ENCODE data around the gene ZP1.

Gene ZP1

GRCh38 chr11:60910281-60910687 is 42.9 kb downstream of the ZP1 start:
- no peak for DNase-seq (ENCODE audit: low read depth)

DNA sequence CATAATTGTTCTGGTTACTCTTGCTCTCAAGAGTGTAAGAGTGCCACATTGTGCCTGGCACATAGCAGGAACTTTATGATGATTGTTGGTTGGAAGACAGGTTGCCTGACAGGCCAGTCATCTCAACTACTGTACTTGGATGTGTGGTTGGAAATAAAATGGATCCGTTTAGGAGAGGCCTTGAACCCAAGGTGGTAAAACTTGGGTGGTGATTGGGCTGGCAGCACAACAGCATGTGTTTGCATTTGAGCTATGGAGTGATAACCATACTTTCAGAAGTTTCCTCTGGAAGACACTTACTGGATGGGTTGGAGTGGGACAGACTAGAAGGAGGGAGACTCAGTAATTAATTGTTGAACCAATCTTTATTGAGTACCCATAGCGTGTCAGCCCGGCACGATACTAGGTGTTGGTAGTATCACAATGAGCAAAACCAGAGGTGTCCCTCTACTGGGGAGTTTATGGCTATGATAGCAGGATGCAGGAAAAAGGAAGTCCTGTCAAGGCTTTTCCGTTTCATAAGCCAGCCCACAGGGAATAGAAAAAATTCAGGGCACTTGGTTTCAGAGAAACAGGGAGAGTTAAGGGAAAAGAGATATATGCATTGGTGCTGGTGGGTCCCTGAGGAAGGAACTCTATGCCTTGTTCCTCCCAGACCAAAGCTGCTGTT is 43.5 kb downstream of the ZP1 start:
- DNase-seq (ENCODE audit: low read depth), result no peak

- no peak for DNase-seq (ENCODE audit: low read depth)
These were observed 45.0 kb downstream of the ZP1 start for GRCh38 chr11:60912223-60912850.

DNA sequence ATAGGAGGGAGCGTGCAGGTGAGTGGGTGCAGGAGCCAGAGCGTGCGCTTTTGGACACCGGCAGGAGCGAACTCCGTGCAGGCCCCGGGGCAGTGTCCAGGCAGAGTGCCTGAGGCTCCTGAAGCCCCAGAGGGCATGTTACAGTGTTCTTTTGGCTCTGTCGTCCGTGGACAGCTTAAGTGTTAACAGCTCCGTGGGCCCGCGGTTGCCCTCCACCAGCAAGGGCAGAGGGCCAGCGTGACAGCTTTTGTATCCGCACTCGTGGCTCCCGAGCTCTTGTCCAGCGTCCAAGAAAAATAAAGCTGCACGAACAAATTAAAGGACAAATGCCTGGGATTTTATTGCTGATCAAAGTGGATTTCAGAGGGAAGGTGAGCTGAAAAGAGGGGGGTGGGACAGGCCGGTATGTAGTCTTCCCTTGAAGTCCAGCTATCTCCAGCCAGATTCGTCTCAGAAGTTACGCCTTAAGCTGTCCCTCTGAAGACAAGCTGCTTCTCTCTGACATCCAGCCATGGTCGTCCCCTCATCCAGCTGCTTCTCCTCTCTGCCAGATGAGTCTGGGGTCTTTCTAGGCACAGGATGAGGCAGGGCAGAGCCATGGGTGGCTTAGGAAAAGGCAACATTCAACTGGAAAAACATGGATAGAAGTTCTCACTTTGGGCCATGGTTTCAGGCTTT is 45.6 kb downstream of the ZP1 start:
- no peak for DNase-seq (ENCODE audit: low read depth)

DNA sequence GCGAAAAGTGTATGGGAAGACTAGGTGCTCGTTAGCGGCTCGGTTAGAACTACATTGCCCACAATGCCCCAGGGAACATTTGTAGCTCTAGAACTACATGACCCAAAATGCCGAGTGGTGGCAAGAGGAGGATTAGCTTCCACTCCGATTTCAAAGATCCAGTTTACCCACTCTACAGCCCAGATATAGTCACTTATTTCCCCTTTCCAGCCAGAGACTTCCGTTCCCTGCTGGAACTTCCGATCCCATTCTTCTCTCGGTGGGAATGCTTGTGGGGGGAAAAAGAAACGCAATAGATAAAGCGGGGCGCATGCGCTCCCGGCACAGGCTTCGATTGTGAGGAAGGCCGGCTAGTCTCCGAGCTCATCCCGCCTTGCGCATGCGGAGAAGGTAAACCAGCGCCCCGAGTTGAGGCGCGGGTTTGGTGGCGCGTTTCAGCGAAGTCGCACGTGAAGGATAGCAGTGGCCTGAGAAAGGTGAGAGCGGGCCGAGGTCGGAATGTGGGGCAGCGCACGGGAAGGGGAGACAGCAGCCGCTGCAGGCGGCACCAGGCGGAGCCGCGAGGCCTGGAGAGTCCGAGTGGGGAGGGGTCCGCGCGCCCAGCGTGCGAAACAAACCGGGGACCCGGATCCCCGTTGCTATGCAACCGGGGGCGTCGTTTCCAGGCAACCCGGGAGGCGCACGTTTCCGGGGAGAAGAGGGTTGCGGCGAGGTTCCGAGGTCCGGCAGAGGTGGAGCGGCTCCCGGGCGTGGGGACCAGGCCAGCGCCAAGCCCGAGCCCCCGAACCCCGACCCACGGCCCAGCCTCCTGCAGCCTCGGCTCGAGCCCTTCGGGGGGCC is 46.7 kb downstream of the ZP1 start, which contains the start of gene TMEM109:
TMEM109 (plus strand) TSS at position 366 of the 840 bp plus-strand sequence. CDS start 5,536 bp downstream, outside the sequence.
- peak; percentile 74 for DNase-seq (ENCODE audit: low read depth)

- DNase-seq (ENCODE audit: low read depth), result no peak
These were observed 47.4 kb downstream of the ZP1 start for GRCh38 chr11:60914633-60915247.

DNA sequence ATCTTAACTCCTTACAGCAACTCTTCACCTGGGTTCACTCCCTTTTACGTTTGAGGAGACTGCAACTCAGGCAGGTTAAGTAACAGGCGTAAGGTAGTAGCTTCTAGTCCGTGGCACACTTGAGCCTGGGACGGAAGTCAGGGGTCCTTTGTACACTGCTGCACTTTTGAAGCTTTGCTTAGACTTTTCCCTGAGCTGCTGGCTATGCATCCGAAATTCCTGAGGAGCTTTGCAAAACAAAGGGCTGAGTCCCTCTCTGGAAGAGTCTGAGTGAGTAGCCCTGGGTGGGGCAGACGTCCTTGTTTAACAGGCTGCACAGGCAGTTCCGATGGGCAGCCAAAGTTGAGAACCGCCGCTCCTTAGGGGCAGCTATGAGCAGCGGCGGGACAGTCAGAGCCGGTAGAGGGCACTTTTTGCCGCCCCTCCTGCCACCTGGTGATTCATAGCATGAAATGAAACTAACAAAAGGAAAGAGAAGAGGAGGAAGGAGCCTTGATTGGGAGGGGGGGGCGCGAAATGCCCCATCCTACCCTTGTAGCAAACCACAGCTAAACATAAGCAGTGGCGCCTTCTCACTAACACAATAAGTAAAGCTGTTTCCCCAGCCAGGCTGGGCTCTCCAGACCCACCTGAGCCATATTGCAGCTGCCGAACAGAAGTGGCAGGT is 48.0 kb downstream of the ZP1 start:
- no peak for DNase-seq (ENCODE audit: low read depth)

DNA sequence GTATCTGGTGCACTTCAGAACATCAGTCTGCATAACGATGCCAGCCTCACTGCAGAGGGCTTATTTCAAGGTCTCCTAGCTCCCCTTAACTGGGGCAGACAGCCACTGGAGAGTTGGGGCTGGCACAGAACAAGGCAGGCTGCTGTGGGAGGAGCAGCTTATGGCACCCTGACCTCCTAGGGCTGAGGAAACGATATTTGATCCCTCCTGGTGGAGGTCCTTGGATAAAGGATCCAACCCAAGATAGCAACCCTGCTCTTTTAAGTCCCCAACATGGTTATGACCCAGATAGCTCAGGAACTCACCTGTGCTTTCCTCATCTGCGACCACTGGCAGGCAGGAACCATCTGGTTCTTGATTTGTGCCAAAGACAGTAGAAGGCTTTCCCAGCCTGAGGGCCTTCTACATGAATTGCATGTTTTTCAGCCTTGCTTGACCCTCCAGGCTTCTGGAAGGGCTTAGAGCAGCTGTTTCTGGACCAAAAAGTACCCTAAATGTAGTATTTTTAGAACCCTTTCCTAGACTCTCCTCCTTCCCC is 49.4 kb downstream of the ZP1 start:
- no peak for DNase-seq (ENCODE audit: low read depth)

DNA sequence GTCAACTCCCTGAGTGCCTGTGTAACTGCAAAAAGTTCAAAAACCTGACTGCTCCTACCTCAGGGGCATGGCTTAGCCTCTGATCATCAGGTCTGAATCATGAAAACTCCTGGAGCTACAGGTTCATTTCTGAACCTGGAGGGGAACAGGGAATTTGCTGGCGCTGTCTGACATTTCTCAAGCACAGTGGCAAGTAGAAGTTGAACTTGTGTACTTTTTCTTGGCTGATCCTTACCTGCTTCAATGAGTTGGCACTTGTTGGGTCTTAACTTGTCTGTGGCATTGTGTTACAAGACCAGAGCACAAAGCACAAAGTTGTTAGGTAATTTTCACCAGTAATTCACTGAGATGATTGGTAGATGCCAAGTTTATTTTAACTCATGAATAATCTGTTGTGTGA is 49.9 kb downstream of the ZP1 start:
- no peak for DNase-seq (ENCODE audit: low read depth)

- no peak for DNase-seq (ENCODE audit: low read depth)
These were observed 51.1 kb downstream of the ZP1 start for GRCh38 chr11:60918251-60918938.

DNA sequence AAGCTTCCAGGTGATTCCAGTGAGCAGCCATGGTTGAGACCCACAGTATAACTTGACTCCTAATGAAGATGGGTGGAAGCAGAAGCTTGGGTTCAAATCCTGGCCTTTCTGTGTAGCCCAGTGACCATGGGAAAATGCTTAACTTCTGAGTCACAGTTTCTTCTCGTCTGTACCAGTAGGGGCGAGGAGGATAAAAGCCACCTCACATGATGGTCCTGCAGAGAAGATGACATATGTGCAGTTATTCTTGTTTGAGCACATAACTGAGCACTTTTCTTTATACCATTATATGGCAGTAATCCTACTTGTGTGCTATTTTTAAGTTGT is 51.6 kb downstream of the ZP1 start:
- DNase-seq (ENCODE audit: low read depth), result no peak

DNA sequence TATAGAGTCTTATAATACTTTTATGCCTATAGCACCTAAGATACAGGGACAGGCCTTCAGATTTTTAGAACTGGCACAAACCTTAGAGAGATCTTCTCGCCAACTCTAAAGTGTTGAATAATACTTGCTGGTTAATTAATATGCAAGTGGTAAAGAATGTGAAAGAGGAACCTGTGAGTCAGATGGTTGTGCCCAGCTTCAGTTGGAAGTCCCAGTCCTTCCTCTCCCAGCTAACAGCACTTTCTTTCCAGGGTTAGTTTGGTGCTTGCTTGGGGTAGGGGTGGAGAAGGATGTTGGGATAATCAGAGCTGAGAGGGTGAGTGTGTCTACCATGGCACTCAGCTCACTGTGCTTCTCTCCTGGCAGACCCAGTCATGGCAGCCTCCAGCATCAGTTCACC is 52.0 kb downstream of the ZP1 start:
- DNase-seq (ENCODE audit: low read depth), result no peak

GRCh38 chr11:60919956-60920355 is 52.6 kb downstream of the ZP1 start:
- no peak for DNase-seq (ENCODE audit: low read depth)

- DNase-seq (ENCODE audit: low read depth), result no peak
These were observed 53.9 kb downstream of the ZP1 start for GRCh38 chr11:60921259-60921658.

DNA sequence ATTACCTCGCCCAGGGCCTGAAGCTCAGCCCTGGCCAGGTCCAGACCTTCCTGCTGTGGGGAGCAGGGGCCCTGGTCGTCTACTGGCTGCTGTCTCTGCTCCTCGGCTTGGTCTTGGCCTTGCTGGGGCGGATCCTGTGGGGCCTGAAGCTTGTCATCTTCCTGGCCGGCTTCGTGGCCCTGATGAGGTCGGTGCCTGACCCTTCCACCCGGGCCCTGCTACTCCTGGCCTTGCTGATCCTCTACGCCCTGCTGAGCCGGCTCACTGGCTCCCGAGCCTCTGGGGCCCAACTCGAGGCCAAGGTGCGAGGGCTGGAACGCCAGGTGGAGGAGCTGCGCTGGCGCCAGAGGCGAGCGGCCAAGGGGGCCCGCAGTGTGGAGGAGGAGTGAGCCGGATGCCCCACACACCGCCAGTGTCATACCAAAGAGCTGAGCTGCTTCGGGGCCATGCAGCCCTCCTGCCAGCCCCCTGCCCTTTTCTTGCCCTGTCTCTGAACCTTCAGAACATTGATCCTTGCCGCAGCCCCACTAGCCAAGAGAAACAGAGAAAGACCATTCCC is 54.5 kb downstream of the ZP1 start:
- no peak for DNase-seq (ENCODE audit: low read depth)

DNA sequence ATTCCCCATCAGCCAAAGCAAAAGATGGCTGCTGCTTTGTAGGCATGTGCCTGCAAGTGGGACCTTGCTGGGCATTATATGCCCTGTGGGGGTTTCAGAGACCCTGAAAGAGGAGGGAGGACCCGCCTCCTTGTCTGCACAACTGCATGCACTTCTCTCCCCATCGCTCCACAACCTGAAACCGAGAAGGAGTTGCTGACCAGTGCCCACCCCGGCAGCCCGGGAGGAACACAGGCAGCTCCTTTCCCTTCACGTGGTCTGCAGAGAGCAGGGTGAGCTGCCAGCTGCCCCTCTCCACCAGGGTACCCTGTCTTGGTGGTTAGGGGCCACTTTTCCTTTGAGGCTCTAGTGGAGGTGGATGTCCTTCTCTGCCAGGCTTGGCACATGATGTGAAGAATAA is 55.6 kb downstream of the ZP1 start:
- DNase-seq (ENCODE audit: low read depth), result no peak

GRCh38 chr11:60923326-60923725 is 56.0 kb downstream of the ZP1 start:
- no peak for DNase-seq (ENCODE audit: low read depth)

DNA sequence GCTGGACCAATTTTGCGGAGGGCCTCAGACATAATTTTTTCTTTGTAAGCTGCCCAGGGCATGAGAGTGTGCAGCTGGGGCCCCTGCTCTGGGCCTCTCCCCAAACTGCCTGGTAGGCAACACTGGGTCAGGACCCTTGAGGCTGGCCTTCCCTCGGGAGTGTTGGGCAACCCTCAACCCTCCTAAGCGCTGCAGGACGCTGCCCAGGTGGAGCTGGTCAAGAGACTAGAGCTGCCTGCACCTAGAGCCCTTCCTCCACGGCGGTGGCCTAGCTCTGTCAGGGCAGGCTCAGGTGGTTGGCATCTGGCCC is 56.4 kb downstream of the ZP1 start:
- DNase-seq (ENCODE audit: low read depth), result no peak

DNA sequence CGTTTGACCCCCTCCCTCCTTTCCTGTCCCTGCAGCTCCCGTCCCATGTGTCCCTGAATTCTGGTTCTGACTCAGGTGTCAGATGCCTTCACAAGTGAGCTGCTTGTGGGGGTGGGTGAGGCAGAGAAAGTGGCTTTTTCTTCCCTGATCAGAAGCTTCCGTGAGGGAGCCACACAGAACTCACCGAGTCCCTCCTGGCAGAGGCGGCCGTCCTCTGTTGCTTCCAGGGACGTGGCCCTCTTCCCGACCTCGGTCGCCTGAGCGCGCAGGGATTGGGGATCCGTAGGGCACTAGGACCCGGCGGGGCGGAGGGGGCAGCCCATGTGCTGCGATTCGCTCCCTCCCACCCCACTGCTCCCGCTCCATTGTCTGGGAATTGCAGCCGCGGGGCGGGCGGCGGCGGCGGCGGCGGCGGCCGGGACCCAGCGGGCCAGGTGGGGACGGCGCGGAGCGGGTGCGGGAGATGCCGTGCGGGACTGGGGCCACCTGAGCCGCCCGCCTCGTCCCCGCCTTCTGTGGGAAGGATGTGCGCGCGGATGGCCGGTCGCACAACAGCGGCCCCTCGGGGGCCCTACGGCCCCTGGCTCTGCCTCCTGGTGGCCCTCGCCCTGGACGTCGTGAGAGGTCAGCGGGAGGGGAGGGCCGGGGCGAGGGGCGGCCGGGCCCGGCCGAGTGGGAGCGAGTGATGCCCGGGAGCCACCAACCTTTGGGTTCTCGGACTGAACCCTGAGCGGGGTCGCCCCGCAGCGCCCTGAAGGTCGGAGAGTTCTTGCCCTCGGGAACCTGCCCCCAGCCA is 57.0 kb downstream of the ZP1 start, which contains the start of gene TMEM132A:
TMEM132A (plus strand) TSS at position 351 of the 796 bp plus-strand sequence; CDS start at position 525, 174 bp downstream.
- no peak for DNase-seq (ENCODE audit: low read depth)
